Measurements from ENCODE around the gene GALP. TPM values are rescaled to one million over a fixed set of nuclear protein-coding genes. Genes with fewer than 3 reads are reported as not detected.
"Not testable (repeated sequence)": the region's sequence is repeated elsewhere in the genome, so short reads cannot be mapped to it uniquely, and the experiment has no call there.

Gene GALP
- total RNA-seq, 1 donor from 2014 or later, result not detected

DNA sequence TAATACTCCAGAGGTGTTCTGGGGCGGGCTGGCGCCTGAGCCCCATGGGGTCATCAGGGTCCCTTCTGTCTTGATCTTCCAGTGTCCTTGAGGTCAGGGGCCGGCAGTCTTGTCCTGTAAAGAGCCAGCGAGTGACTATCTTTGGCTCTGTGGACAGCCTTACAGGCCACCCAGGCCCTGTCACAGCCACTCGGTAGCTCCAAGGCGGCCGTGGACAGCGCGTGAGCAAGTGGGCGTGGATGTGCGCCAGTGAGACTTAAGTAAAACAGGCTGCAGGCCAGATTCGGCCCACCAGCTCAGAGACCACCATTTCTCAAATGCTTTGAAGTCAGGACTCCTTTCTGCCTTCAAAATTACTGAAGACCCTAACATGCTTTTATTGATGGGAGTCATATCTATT lies 31.0 kb upstream of the GALP start:
- Histone ChIP-seq H3K4me3 (ENCODE audit: low read depth, low read length) (no peak overlapping the region), H3K36me3 (ENCODE audit: control insufficient read depth, insufficient read depth, low read length) (peaks cover 2% of the 10 kb centered on the region), H3K27me3 (ENCODE audit: control insufficient read depth, insufficient read depth, low read length) (no peaks in the 10 kb centered on the region)
- no peak for DNase-seq (ENCODE audit: low read depth)
- TF ChIP-seq, protein P1, sequence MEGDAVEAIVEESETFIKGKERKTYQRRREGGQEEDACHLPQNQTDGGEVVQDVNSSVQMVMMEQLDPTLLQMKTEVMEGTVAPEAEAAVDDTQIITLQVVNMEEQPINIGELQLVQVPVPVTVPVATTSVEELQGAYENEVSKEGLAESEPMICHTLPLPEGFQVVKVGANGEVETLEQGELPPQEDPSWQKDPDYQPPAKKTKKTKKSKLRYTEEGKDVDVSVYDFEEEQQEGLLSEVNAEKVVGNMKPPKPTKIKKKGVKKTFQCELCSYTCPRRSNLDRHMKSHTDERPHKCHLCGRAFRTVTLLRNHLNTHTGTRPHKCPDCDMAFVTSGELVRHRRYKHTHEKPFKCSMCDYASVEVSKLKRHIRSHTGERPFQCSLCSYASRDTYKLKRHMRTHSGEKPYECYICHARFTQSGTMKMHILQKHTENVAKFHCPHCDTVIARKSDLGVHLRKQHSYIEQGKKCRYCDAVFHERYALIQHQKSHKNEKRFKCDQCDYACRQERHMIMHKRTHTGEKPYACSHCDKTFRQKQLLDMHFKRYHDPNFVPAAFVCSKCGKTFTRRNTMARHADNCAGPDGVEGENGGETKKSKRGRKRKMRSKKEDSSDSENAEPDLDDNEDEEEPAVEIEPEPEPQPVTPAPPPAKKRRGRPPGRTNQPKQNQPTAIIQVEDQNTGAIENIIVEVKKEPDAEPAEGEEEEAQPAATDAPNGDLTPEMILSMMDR (IDR thresholded peaks at IDR 0.05; ENCODE audit: insufficient read depth, low read length, poor library complexity, severe bottlenecking), result no peak

DNA sequence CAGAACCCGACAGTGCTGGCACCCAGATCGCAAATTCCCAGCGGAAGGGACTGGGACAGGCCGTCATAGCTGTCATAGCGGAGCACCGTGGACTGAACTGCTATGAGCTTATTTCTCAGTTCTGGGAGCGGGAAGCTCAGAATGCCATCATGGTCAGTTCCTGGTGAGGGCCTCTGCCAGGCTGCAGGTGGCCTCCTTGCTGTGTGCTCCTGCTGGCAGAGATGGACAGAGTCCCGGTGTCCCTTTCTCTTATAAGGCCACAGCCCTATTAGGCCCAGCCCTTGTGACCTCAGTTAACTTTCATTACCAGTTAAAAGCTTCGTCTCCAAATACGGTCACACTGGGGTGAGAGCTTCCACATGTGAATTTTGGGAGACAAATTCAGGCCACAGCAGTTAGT lies 30.1 kb upstream of the GALP start:
- Histone ChIP-seq H3K27me3 (ENCODE audit: control insufficient read depth, insufficient read depth, low read length) (no peaks in the 10 kb centered on the region), H3K36me3 (ENCODE audit: control insufficient read depth, insufficient read depth, low read length) (peaks cover 2% of the 10 kb centered on the region), H3K4me3 (ENCODE audit: low read depth, low read length) (no peak overlapping the region)
- TF ChIP-seq, protein P1 (IDR thresholded peaks at IDR 0.05; ENCODE audit: insufficient read depth, low read length, poor library complexity, severe bottlenecking), result no peak
- DNase-seq (ENCODE audit: low read depth), result no peak

DNA sequence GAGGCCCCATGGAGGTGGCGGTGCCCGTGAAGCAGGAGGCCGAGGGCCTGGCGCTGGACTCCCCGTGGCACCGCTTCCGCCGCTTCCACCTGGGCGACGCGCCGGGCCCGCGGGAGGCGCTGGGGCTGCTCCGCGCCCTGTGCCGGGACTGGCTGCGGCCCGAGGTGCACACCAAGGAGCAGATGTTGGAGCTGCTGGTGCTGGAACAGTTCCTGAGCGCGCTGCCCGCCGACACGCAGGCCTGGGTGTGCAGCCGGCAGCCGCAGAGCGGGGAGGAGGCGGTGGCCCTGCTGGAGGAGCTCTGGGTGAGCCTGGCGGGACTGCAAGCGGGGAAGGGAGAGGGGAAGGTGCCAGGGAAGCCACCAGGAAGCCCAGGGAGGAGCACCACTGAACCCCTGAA lies 28.9 kb upstream of the GALP start:
- H3K36me3 ChIP-seq (ENCODE audit: control insufficient read depth, insufficient read depth, low read length), result peaks cover 2% of the 10 kb centered on the region
- TF ChIP-seq, protein P1 (IDR thresholded peaks at IDR 0.05; ENCODE audit: insufficient read depth, low read length, poor library complexity, severe bottlenecking), result no peak
- no peak overlapping the region for H3K4me3 ChIP-seq (ENCODE audit: low read depth, low read length)

DNA sequence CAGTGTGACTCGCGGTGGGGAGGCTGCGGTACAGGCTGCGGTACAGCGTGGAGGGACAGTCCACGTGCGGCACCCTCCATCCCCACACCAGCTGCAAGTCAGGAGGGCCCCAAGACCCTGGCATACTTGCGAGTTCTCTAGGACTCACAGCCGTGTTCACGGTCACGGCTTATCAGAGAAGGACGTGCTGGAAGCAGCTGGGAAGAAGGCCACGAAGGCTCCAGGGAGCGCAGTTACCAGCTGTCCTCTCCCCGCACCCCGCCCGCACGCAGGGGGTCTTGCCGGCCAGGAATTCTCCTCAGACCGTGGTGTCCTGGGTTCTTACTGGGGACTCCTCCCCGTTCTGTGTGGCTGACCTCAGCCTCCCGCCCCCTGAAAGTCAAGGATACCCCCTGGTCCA lies 28.5 kb upstream of the GALP start:
- Histone ChIP-seq H3K4me3 (ENCODE audit: low read depth, low read length) (no peak overlapping the region), H3K27me3 (ENCODE audit: control insufficient read depth, insufficient read depth, low read length) (no peaks in the 10 kb centered on the region), H3K36me3 (ENCODE audit: control insufficient read depth, insufficient read depth, low read length) (peaks cover 2% of the 10 kb centered on the region)
- TF ChIP-seq, protein P1 (IDR thresholded peaks at IDR 0.05; ENCODE audit: insufficient read depth, low read length, poor library complexity, severe bottlenecking), result no peak
- no peak for DNase-seq (ENCODE audit: low read depth)

More for the DNA sequence above, 28.9 kb upstream of the GALP start:
- no peak for DNase-seq (ENCODE audit: low read depth)
- H3K27me3 ChIP-seq (ENCODE audit: control insufficient read depth, insufficient read depth, low read length), result no peaks in the 10 kb centered on the region

DNA sequence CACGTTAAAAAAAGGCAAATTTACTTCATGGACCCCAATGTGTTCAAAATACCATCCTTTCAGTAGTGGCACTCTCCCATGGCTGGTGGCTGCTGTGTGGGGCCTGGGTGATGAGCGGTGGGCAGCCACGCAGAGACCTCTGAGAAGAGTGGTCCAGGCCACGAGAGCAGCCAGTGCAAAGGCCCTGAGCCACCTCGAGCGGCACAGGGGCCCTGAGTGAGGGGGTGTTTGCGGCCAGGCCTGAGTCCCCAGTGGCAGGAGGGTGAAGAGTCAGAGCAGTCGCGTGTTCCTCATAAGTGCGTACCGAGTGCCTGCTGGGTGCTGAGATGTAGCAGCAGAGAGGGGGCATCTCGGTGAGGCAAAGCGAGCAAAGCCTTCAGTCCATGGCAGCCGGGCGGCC lies 27.7 kb upstream of the GALP start:
- Histone ChIP-seq H3K36me3 (ENCODE audit: control insufficient read depth, insufficient read depth, low read length) (peaks cover 2% of the 10 kb centered on the region), H3K27me3 (ENCODE audit: control insufficient read depth, insufficient read depth, low read length) (no peaks in the 10 kb centered on the region), H3K4me3 (ENCODE audit: low read depth, low read length) (no peak overlapping the region)
- DNase-seq (ENCODE audit: low read depth), result no peak
- TF ChIP-seq, protein P1 (IDR thresholded peaks at IDR 0.05; ENCODE audit: insufficient read depth, low read length, poor library complexity, severe bottlenecking), result no peak

DNA sequence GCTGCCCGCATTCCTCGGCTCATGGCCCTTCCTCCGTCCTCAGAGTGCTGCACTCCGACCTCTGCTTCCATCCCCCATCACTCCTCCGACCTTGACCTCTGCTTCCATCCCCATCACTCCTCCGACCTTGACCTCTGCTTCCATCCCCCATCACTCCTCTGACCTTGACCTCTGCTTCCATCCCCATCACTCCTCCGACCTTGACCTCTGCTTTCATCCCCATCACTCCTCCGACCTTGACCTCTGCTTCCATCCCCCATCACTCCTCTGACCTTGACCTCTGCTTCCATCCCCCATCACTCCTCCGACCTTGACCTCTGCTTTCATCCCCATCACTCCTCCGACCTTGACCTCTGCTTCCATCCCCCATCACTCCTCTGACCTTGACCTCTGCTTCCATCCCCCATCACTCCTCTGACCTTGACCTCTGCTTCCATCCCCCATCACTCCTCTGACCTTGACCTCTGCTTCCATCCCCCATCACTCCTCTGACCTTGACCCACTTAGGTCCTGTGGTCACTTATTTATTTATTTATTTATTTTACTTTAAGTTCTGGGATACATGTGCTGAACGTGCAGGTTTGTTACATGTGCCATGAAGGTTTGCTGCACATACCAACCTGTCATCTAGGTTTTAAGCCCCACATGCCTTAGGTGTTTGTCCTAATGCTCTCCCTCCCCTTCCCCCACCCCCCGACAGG lies 26.7 kb upstream of the GALP start:
- not testable (repeated sequence) for H3K27me3 ChIP-seq (ENCODE audit: control insufficient read depth, insufficient read depth, low read length); H3K36me3 ChIP-seq (ENCODE audit: control insufficient read depth, insufficient read depth, low read length); DNase-seq (ENCODE audit: low read depth); H3K4me3 ChIP-seq (ENCODE audit: low read depth, low read length)

Data from kidney epithelial cell (primary cell).